Right cardiac atrium (tissue), 5 donors: Measurements from ENCODE around the gene STOML2. TPM values are rescaled to one million over a fixed set of nuclear protein-coding genes. Genes with fewer than 3 reads are reported as not detected.
A peak's percentile ranks its signal among the peaks of the same experiment; 100 is the strongest.

Source experiments
- ATAC-seq, 2 donors: fragments of 200-7000 bp; cut with Tn5 transposase; one replicate each; pipeline versions ENCODE4 v1.8.0 to v1.9.1; 2020; ENCODE audit warnings: moderate library complexity in 2 of 2, mild to moderate bottlenecking in 1 of 2
- DNase-seq, 3 donors: peaks; one replicate each; pipeline ENCODE4 v3.0.0-alpha.2; 2020
- H3K27ac ChIP-seq: one replicate; pipeline ENCODE4 v1.5.1; 2013; ENCODE audit warnings: mild to moderate bottlenecking, low read length, control low read depth, moderate library complexity
- H3K27me3 ChIP-seq: one replicate; pipeline ENCODE4 v1.6.1; 2013; ENCODE audit not compliant: control insufficient read depth, insufficient read depth
- H3K4me1 ChIP-seq: one replicate; pipeline ENCODE4 v1.6.1; 2013; ENCODE audit warnings: low read length; ENCODE audit not compliant: control insufficient read depth, insufficient read depth
- H3K4me3 ChIP-seq: one replicate; pipeline ENCODE4 v1.5.1; 2013; ENCODE audit warnings: low read length, control low read depth
- H3K9me3 ChIP-seq: one replicate; pipeline ENCODE4 v1.6.1; 2013; ENCODE audit warnings: low read length; ENCODE audit not compliant: control insufficient read depth
- WGBS: extraction: QIAGEN DNeasy Blood & Tissue Kit; methylation state at CpG from one replicate; pipeline ENCODE4 v1.1.7; 2013; 5-methylcytosine and 5-hydroxymethylcytosine counted together
- intact Hi-C, 4 donors: fragments of 100-400 bp; cut with DNase I; formaldehyde crosslinking; loops; one replicate each; pipeline versions ENCODE4 v1.11.0 to v1.14.0; 2022 to 2023
- polyA plus RNA-seq: library from polyadenylated mRNA; stranded (reverse); fragments of 200-250 nt; gene quantifications from one replicate; pipeline ENCODE4 v1.2.3, GENCODE V29; 2013
- total RNA-seq, 4 donors: library from RNA; stranded (reverse); fragmentation: NEBNext Ultra II Directional; extraction: Animal tissue kit (Norgen Biotek cat#: 25700); gene quantifications; one replicate each; pipeline ENCODE4 v1.2.1, GENCODE V29; 2021
- donor health status: healthy with polysubstance abuse.
- donor health status: DM: no; HTN: yes; CAD: no.
- donor health status: DM: no; HTN: no; CAD: no.
- donor health status: DM: no; HTN: yes; CAD: no; lungs with severe emphysema.
- donor health status: DM: yes; HTN: yes; CAD: no.

STOML2 gene
- total and polyA plus RNA-seq, 5 donors, result 104 to 118 (median 110) TPM

DNA sequence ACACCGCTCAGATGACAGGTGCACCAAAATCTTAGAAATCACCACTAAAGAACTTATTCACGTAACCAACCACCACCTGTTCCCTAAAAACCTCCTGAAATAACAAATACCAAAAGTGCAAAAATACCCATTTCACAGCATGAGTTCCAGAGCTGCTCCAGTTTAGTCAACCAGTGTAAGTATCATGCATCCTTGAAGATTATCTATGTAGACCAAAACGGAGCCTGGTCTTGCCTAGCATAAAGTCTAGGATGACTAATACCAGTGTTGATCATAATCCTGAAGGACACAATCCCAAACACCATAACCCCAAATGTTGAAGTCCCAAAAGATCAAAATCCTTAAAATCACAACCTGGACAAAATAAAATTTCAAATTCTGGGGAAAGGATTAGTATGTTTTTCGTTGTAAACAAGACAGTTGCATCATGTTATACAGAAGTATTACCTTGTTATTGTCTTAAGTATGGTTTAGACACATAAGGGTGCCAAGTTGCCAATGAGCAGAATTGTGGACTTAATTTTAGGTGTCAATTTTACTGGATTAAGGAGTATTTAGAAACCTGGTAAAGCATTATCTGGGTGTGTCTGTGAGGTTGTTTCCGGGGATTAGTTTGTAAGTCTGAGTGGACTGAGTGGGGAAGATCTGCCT lies 48.6 kb downstream of the STOML2 start:
- ATAC-seq, result no peak

DNA sequence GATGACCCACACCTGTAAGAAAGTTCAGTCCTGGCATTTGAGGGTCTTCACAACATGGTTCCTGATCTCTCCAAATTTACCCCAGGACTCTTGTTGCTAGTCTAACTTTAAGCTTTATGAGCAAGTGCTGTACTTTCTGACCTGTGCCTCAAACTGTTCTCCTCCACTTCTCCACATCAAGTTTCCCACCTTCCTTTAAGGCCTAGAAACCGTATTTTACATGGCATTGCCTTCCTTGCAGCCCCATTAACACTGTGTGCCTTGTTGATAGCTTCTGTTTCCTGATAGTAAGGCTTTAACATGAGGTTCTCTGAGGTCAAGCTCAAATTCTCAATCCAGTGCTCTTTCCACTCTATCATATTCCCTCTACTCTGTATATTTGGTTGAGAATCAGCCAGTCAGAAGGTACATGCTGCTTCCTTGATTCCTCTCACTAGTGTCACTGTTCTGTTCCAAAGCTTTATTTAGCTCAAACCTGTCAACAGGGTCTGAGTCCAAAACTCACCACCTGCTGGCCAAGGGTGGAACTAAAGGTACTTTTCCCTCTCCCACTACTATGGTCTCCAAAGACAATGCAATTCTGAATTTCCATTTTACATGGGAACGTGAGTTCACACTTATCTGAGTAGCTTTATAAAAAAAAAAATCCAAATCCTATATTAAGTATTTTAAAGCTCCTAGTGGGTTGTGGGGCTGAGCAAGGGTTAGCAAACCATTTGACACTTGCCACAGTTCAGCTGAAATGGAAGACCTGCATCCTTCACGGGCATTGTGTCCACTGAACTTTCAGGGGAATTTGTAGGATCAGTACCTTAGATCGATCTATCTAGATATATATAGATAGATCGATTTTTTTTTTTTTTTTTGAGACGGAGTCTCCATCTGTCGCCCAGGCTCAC lies 51.6 kb downstream of the STOML2 start:
- no peaks in the 10 kb centered on the region for H3K27me3 ChIP-seq
- peaks cover 3% of the 10 kb centered on the region for H3K4me1 ChIP-seq
- no peaks in the 10 kb centered on the region for H3K9me3 ChIP-seq
- 81% methylated on average over 7 of the region's 7 CpGs for WGBS
- no peak overlapping the region for H3K4me3 ChIP-seq
- peak in 2 of 3 donors; percentile 61 to 67 for DNase-seq
- intact Hi-C loops, result loop anchor here in 1 of 4 donors (10.0 kb wide), 1 partner anchor 157 kb away; a partner anchor contains a TSS
- H3K27ac ChIP-seq, result peak overlapping the region; percentile 82
- ATAC-seq, result peak; percentile 74 to 83

More for the DNA sequence above, 48.6 kb downstream of the STOML2 start:
- 54% methylated on average over 5 of the region's 5 CpGs for WGBS
- no peak overlapping the region for H3K4me3 ChIP-seq
- no peaks in the 10 kb centered on the region for H3K27me3 ChIP-seq
- H3K9me3 ChIP-seq, result no peaks in the 10 kb centered on the region
- intact Hi-C loops, result loop anchor here in 1 of 4 donors (10.0 kb wide), 1 partner anchor 160 kb away; a partner anchor contains a TSS
- no peak overlapping the region for H3K27ac ChIP-seq
- H3K4me1 ChIP-seq, result peaks cover 3% of the 10 kb centered on the region
- DNase-seq, result no peak

Other genes with a start within 250 kb of the STOML2 start
- gene PHF24, start 144.8 kb downstream of the STOML2 start, total RNA-seq, result 1 to 10 TPM in 1 of 4 donors, under 1 TPM in 3; 0.03 to 1.3 (median 0.28) TPM
- 0.07 TPM for gene PHF24, start 144.8 kb downstream of the STOML2 start, polyA plus RNA-seq
- gene DNAJB5, start 113.4 kb downstream of the STOML2 start, total RNA-seq, result 10 to 100 TPM; 37.8 to 75.7 (median 51.4) TPM
- gene DNAJB5, start 113.4 kb downstream of the STOML2 start, polyA plus RNA-seq, result 64.1 TPM
- 100 to 1,000 TPM; 184 to 224 (median 192) TPM for gene VCP, start 30.5 kb downstream of the STOML2 start, total RNA-seq
- 149 TPM for gene VCP, start 30.5 kb downstream of the STOML2 start, polyA plus RNA-seq
- gene FANCG, start 23.2 kb downstream of the STOML2 start, total RNA-seq, result 1 to 10 TPM; 2.1 to 8.8 (median 4.6) TPM
- gene FANCG, start 23.2 kb downstream of the STOML2 start, polyA plus RNA-seq, result 4.7 TPM
- gene PIGO, start 6.5 kb downstream of the STOML2 start, total RNA-seq, result 10 to 100 TPM; 10.2 to 17.6 (median 12.7) TPM
- gene PIGO, start 6.5 kb downstream of the STOML2 start, polyA plus RNA-seq, result 10.0 TPM
- 10 to 100 TPM; 15.5 to 19.5 (median 16.9) TPM for gene ATOSB, start 12.7 kb upstream of the STOML2 start, total RNA-seq
- gene ATOSB, start 12.7 kb upstream of the STOML2 start, polyA plus RNA-seq, result 14.0 TPM
- gene UNC13B, start 58.9 kb upstream of the STOML2 start, total RNA-seq, result 10 to 100 TPM; 20.9 to 23.4 (median 21.1) TPM
- 8.8 TPM for gene UNC13B, start 58.9 kb upstream of the STOML2 start, polyA plus RNA-seq